ENCODE measurements around the gene COL4A4. TPM values are rescaled to one million over a fixed set of nuclear protein-coding genes. Genes with fewer than 3 reads are reported as not detected.

Gene COL4A4
- total RNA-seq (not detected), polyA plus RNA-seq (0.08 TPM)

DNA sequence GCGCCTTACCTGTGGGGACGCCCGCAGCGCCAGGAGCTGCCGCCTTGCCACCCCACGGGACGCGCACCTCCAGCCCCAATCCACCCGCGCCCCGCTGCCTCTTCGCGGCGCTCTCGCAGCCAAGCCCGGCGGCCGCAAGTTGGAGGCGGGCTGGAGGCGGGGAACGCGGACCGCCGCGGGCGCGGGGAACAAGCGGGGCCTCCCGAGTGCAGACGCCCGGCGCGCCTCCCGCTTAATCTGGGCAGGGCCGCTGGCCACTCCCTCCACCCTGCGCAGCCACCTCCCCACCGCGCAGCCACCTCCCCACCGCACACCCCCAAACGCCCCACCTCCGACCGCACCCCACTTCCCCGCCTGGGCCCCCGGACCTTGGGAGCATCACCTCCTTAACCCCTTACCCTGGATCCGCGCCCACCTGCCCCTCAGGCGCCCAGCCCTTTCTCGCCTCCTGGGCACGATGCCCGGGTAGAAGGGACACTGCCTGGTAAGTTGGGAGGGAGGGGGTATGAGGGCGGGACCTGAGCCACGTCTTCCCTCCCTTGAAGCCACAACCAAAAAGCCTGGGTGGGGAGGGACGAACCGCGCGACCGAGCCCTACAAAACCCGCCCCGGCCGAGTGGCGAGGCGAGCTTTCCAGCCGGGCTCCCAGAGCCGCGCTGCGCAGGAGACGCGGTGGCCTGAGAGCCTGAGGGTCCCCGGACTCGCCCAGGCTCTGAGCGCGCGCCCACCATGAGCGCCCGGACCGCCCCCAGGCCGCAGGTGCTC is at the start of gene COL4A4, which contains the start of gene COL4A3:
Gene COL4A4 (minus strand): TSS at position 208 of the 765 bp plus-strand sequence. CDS start 16,722 bp downstream, outside the sequence.
Gene COL4A3 (plus strand): TSS at position 627 of the 765 bp plus-strand sequence. CDS start 103 bp downstream, at position 730.
- Mint-ChIP-seq H3K4me3 (peak within 1 kb of the TSS; percentile 56 to 82 (median 70)), H3K4me1 (peaks cover 7 to 20% (median 14%) of the 10 kb centered on the region in 3 donors), H3K27me3 (peaks cover 38 to 75% of the 10 kb centered on the region in 2 donors), H3K27ac (peak within 1 kb of the TSS in 1 of 8 donors; percentile 5), H3K36me3 (peaks cover 0 to 1% (median under 1%) of the 10 kb centered on the region in 3 donors), H3K9me3 (peaks cover 0 to 2% (median 1%) of the 10 kb centered on the region in 5 donors)
- no peak within 1 kb of the TSS for H3K27ac ChIP-seq (ENCODE audit: low read depth, low read length)
- peaks cover 16% of the 10 kb centered on the region for H3K27me3 ChIP-seq (ENCODE audit: insufficient read depth, low read length, poor library complexity, severe bottlenecking)
- peaks cover 5% of the 10 kb centered on the region for H3K4me1 ChIP-seq (ENCODE audit: insufficient read depth, low read length)
- CTCF ChIA-PET: no interaction called here
- no peaks in the 10 kb centered on the region for H3K36me3 ChIP-seq (ENCODE audit: insufficient read depth, low read length)
- POLR2A ChIA-PET: no interaction called here
- H3K9me3 ChIP-seq (ENCODE audit: low read length): no peaks in the 10 kb centered on the region
- no peak within 1 kb of the TSS for H3K4me3 ChIP-seq (ENCODE audit: low read length)
- no peak for DNase-seq

DNA sequence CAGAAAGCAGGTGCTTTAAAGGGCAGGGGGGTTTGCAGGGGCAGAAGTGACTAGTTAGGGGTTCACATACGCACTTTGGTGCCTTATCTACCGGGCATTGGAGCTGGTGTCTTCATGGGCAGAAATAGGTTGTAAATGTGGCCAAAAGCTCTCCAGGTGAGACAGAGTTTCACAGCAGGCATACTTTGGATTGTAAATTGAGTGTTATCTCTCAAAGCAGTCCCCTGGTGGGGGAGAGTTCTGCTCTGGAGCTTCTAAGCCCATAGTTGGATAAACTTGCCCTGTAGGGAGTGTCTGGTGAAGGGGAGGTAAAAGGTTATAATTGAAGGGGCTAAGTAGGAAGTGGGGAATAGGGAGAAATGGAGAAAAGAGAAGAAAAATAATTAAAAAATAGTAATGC is 43.6 kb upstream of the COL4A4 start:
- Mint-ChIP-seq H3K4me3 (no peak overlapping the region), H3K27me3 (peaks cover 16 to 36% of the 10 kb centered on the region in 2 donors), H3K9me3 (peaks cover 0 to 2% (median 0%) of the 10 kb centered on the region in 5 donors), H3K4me1 (no peaks in the 10 kb centered on the region), H3K27ac (no peak overlapping the region), H3K36me3 (no peaks in the 10 kb centered on the region)
- Histone ChIP-seq H3K4me3 (ENCODE audit: low read length) (no peak overlapping the region), H3K27ac (ENCODE audit: low read depth, low read length) (no peak overlapping the region), H3K4me1 (ENCODE audit: insufficient read depth, low read length) (no peaks in the 10 kb centered on the region), H3K36me3 (ENCODE audit: insufficient read depth, low read length) (no peaks in the 10 kb centered on the region), H3K9me3 (ENCODE audit: low read length) (no peaks in the 10 kb centered on the region), H3K27me3 (ENCODE audit: insufficient read depth, low read length, poor library complexity, severe bottlenecking) (no peaks in the 10 kb centered on the region)
- DNase-seq: no peak
- POLR2A ChIA-PET: no interaction called here
- CTCF ChIA-PET: no interaction called here

DNA sequence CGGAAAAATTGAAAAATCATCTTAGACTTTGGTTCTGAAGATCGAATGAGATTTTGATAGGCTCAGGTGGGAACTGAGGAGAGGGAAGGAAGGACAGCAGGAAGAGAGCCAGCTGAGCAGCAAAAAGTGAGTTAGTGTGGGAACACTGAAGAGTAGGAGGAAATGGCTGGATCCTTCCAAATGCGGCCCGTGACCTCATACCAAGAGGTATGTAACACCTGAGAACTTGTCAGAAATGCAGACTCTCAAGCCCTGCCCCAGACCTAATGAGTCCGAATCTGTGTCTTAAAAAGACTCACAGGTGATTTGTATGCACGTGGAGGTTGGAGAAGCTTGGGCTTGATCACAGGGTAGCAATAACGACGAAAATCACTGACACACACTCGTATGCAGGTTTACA is 42.4 kb upstream of the COL4A4 start:
- Histone ChIP-seq H3K4me1 (ENCODE audit: insufficient read depth, low read length) (no peaks in the 10 kb centered on the region), H3K9me3 (ENCODE audit: low read length) (no peaks in the 10 kb centered on the region), H3K4me3 (ENCODE audit: low read length) (no peak overlapping the region), H3K27ac (ENCODE audit: low read depth, low read length) (no peak overlapping the region), H3K36me3 (ENCODE audit: insufficient read depth, low read length) (no peaks in the 10 kb centered on the region), H3K27me3 (ENCODE audit: insufficient read depth, low read length, poor library complexity, severe bottlenecking) (no peaks in the 10 kb centered on the region)
- Mint-ChIP-seq H3K9me3 (peaks cover 0 to 2% (median 0%) of the 10 kb centered on the region in 5 donors), H3K36me3 (no peaks in the 10 kb centered on the region), H3K4me3 (no peak overlapping the region), H3K27ac (no peak overlapping the region), H3K4me1 (no peaks in the 10 kb centered on the region), H3K27me3 (peaks cover 16 to 35% of the 10 kb centered on the region in 2 donors)
- POLR2A ChIA-PET: no interaction called here
- CTCF ChIA-PET: no interaction called here
- DNase-seq: no peak

DNA sequence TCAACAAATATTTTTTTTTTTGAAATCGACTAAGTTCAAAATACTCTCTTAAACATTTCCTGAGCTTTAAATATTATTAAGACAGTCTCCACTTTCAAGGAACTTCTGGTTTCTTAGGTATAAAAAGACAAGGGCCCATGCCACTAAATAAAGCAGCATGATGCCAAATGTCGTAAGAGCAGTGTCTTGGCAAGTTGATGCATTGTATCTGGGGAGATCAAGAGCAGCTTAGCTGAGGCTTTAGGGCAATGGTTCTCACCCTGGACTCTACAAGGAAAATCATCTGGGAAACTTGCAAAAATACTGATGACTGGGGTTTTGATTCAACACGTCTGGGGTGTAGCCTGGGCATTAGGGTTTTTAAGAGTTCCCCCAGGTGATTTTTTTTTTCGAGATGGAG is 41.7 kb upstream of the COL4A4 start:
- Histone ChIP-seq H3K27ac (ENCODE audit: low read depth, low read length) (no peak overlapping the region), H3K36me3 (ENCODE audit: insufficient read depth, low read length) (no peaks in the 10 kb centered on the region), H3K4me3 (ENCODE audit: low read length) (no peak overlapping the region), H3K4me1 (ENCODE audit: insufficient read depth, low read length) (no peaks in the 10 kb centered on the region), H3K27me3 (ENCODE audit: insufficient read depth, low read length, poor library complexity, severe bottlenecking) (no peaks in the 10 kb centered on the region), H3K9me3 (ENCODE audit: low read length) (no peaks in the 10 kb centered on the region)
- CTCF ChIA-PET: no interaction called here
- H3K4me3 Mint-ChIP-seq: no peak overlapping the region
- DNase-seq: no peak
- peaks cover 16 to 33% of the 10 kb centered on the region in 2 donors for H3K27me3 Mint-ChIP-seq
- POLR2A ChIA-PET: no interaction called here
- H3K27ac Mint-ChIP-seq: no peak overlapping the region
- peaks cover 0 to 2% (median 0%) of the 10 kb centered on the region in 5 donors for H3K9me3 Mint-ChIP-seq
- H3K36me3 Mint-ChIP-seq: no peaks in the 10 kb centered on the region
- H3K4me1 Mint-ChIP-seq: no peaks in the 10 kb centered on the region

DNA sequence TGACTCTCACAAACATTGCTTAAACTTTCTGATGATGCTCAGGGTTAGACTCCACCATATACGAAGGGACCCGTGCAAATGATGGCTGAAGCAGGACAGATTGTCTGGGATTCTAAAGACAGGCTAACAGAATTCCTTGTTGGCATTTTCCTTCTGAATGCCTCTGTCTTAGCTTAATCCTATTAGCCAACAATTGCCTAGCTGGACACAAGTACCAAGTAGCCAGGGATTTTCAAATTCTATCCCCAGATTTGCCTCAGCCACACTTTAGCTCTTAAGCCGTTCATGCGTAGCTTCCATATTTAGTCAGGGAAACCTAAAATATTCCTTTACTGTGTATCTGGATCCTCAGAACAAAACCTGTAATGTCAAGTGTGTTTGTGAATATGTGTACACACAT is 40.4 kb upstream of the COL4A4 start:
- Histone ChIP-seq H3K4me3 (ENCODE audit: low read length) (no peak overlapping the region), H3K9me3 (ENCODE audit: low read length) (no peaks in the 10 kb centered on the region), H3K36me3 (ENCODE audit: insufficient read depth, low read length) (no peaks in the 10 kb centered on the region), H3K4me1 (ENCODE audit: insufficient read depth, low read length) (no peaks in the 10 kb centered on the region), H3K27me3 (ENCODE audit: insufficient read depth, low read length, poor library complexity, severe bottlenecking) (no peaks in the 10 kb centered on the region), H3K27ac (ENCODE audit: low read depth, low read length) (no peak overlapping the region)
- no peak for DNase-seq
- ChIA-PET CTCF (no interaction called here), POLR2A (no interaction called here)
- Mint-ChIP-seq H3K27ac (no peak overlapping the region), H3K4me3 (no peak overlapping the region), H3K27me3 (peaks cover 8 to 28% of the 10 kb centered on the region in 2 donors), H3K9me3 (peaks cover 0 to 2% (median 0%) of the 10 kb centered on the region in 5 donors), H3K4me1 (no peaks in the 10 kb centered on the region), H3K36me3 (no peaks in the 10 kb centered on the region)

DNA sequence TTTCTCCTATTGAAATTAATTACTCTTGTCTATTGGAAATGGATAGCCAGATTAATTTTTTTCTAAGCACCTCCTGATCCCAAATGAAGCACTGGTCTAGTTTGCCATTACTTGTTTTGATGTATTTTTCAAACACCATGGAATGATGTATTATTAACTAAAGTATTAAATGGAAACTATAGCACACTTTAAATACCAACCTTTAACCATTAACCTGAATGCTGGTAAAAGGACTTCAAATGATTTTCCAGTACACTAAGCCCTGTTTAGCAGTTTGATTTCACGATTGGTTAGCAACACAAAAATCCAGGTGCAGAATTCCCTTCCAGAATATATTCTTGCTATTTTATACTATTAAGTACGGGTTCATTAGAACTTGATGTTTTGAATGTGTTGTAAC is 37.8 kb upstream of the COL4A4 start:
- ChIA-PET CTCF (no interaction called here), POLR2A (no interaction called here)
- no peaks in the 10 kb centered on the region for H3K36me3 ChIP-seq (ENCODE audit: insufficient read depth, low read length)
- Mint-ChIP-seq H3K4me3 (no peak overlapping the region), H3K36me3 (no peaks in the 10 kb centered on the region), H3K27ac (peak overlapping the region in 1 of 8 donors; percentile 9), H3K4me1 (no peaks in the 10 kb centered on the region), H3K9me3 (peaks cover 0 to 2% (median 0%) of the 10 kb centered on the region in 5 donors), H3K27me3 (peaks cover 0 to 12% of the 10 kb centered on the region in 2 donors)
- H3K4me3 ChIP-seq (ENCODE audit: low read length): no peak overlapping the region
- H3K4me1 ChIP-seq (ENCODE audit: insufficient read depth, low read length): no peaks in the 10 kb centered on the region
- no peak for DNase-seq
- no peak overlapping the region for H3K27ac ChIP-seq (ENCODE audit: low read depth, low read length)
- H3K27me3 ChIP-seq (ENCODE audit: insufficient read depth, low read length, poor library complexity, severe bottlenecking): no peaks in the 10 kb centered on the region
- no peaks in the 10 kb centered on the region for H3K9me3 ChIP-seq (ENCODE audit: low read length)

DNA sequence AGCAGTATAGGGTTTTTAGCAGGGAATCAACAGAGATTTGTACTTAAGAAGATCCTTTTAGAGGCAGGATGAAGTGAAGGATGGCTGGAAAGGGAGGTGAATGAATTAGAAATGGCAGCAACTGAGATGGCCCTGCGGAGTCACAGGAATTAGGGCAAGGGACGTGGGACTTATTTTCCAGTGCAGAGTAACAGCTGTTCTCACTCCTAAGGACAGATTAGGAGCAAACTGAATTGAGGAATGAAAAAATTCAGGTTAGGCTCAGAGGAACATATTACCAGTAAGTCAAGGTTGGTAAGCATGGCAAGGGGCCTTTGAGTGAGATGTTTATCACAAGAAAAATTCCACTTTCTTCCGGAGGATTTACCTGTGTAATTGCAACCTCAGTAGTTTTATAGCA is 34.9 kb upstream of the COL4A4 start:
- no peak overlapping the region for H3K4me3 Mint-ChIP-seq
- CTCF ChIA-PET: no interaction called here
- no peaks in the 10 kb centered on the region for H3K9me3 ChIP-seq (ENCODE audit: low read length)
- POLR2A ChIA-PET: no interaction called here
- no peak overlapping the region for H3K4me3 ChIP-seq (ENCODE audit: low read length)
- H3K36me3 ChIP-seq (ENCODE audit: insufficient read depth, low read length): no peaks in the 10 kb centered on the region
- H3K36me3 Mint-ChIP-seq: no peaks in the 10 kb centered on the region
- H3K4me1 ChIP-seq (ENCODE audit: insufficient read depth, low read length): no peaks in the 10 kb centered on the region
- H3K4me1 Mint-ChIP-seq: no peaks in the 10 kb centered on the region
- no peak overlapping the region for H3K27ac Mint-ChIP-seq
- H3K27me3 Mint-ChIP-seq: peaks cover 0 to 5% of the 10 kb centered on the region in 2 donors
- H3K27ac ChIP-seq (ENCODE audit: low read depth, low read length): no peak overlapping the region
- no peaks in the 10 kb centered on the region for H3K27me3 ChIP-seq (ENCODE audit: insufficient read depth, low read length, poor library complexity, severe bottlenecking)
- DNase-seq: no peak
- H3K9me3 Mint-ChIP-seq: no peaks in the 10 kb centered on the region

DNA sequence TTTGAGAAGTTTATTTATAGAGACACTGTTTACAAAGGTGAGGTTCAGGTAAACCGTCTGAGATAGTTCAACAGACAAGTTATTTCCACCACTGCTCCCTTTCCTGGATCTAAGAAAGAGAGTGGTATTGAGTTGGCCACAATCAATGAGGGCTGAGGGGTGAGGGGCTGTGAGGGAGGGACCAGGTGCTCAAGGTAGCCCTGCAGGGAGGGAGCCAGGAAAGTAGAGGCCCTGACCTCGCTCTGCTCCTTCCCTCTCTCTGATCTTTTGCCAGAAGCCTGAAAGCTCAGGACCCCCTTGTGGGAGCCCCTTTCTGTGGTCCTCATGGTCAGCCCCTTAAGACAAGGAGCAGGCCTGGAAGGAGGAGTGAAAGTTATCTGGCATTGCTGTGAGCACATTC is 30.2 kb upstream of the COL4A4 start:
- Histone ChIP-seq H3K4me3 (ENCODE audit: low read length) (no peak overlapping the region), H3K9me3 (ENCODE audit: low read length) (no peaks in the 10 kb centered on the region), H3K36me3 (ENCODE audit: insufficient read depth, low read length) (no peaks in the 10 kb centered on the region), H3K27ac (ENCODE audit: low read depth, low read length) (no peak overlapping the region), H3K4me1 (ENCODE audit: insufficient read depth, low read length) (no peaks in the 10 kb centered on the region), H3K27me3 (ENCODE audit: insufficient read depth, low read length, poor library complexity, severe bottlenecking) (no peaks in the 10 kb centered on the region)
- DNase-seq: no peak
- Mint-ChIP-seq H3K27me3 (peaks cover 4 to 24% of the 10 kb centered on the region in 2 donors), H3K27ac (no peak overlapping the region), H3K36me3 (no peaks in the 10 kb centered on the region), H3K9me3 (peaks cover 0 to 2% (median 0%) of the 10 kb centered on the region in 5 donors), H3K4me1 (no peaks in the 10 kb centered on the region), H3K4me3 (no peak overlapping the region)
- POLR2A ChIA-PET: no interaction called here
- CTCF ChIA-PET: no interaction called here

Measured in CD8-positive, alpha-beta memory T cell (primary cell).